B cell (primary cell): ENCODE measurements around the gene CCNA2. TPM values are rescaled to one million over a fixed set of nuclear protein-coding genes. Genes with fewer than 3 reads are reported as not detected.

Experiments
- ATAC-seq: fragments of 200-7000 bp; cut with Tn5 transposase; one replicate; pipeline ENCODE4 v1.10.0; 2021; ENCODE audit warnings: low read depth, mild to moderate bottlenecking, moderate number of reproducible peaks, moderate library complexity
- CTCF ChIA-PET: fragments of 350-600 bp; sonication (Branson Sonifier 250); formaldehyde crosslinking; loops from one replicate; lab custom pipeline; 2021; ENCODE audit warnings: antibody characterized with exemption, inconsistent platforms; lab: Charles Lee
- POLR2A ChIA-PET: fragments of 350-600 bp; sonication (Branson Sonifier 250); formaldehyde crosslinking; loops from one replicate; lab custom pipeline; 2021; ENCODE audit warnings: antibody characterized with exemption; lab: Charles Lee
- DNase-seq: peaks from one replicate; pipeline ENCODE4 v3.0.0; 2013
- H2AFZ ChIP-seq: 2 replicates; pipeline ENCODE4 v1.6.1; 2012; ENCODE audit warnings: mild to moderate bottlenecking, low read depth, low read length; ENCODE audit not compliant: insufficient read depth, poor library complexity, severe bottlenecking
- H3K27ac ChIP-seq, 2 donors: 1 replicate in 1 of 2; 2 replicates in 1 of 2; pipeline ENCODE4 v1.5.1; 2012 to 2013; ENCODE audit warnings: low read length in 2 of 2, mild to moderate bottlenecking in 2 of 2, moderate library complexity in 1 of 2
- H3K27me3 ChIP-seq, 4 experiments: fragments of 200-600 bp in 1 of 4; sonication (generic) in 1 of 4; replicated peaks in 1 of 4; 1 replicate in 2 of 4; 2 replicates in 2 of 4; pipeline versions ENCODE4 v1.6.1 to v1.7.0; 2013 to 2016; ENCODE audit warnings: low read length in 3 of 4, mild to moderate bottlenecking in 2 of 4, mixed read lengths in 1 of 4, moderate library complexity in 1 of 4; ENCODE audit not compliant: insufficient read depth in 4 of 4, control insufficient read depth in 3 of 4; ENCODE audit errors: control extremely low read depth in 1 of 4
- H3K36me3 ChIP-seq, 2 experiments: replicated peaks in 1 of 2; 1 replicate in 1 of 2; 2 replicates in 1 of 2; pipeline versions ENCODE4 v1.6.1 to v1.7.1; 2013; ENCODE audit warnings: low read length in 1 of 2; ENCODE audit not compliant: insufficient read depth in 2 of 2, control insufficient read depth in 1 of 2; ENCODE audit errors: control extremely low read depth in 1 of 2, extremely low read depth in 1 of 2
- H3K4me1 ChIP-seq, 2 donors: fragments of 200-600 bp in 1 of 2; sonication (generic) in 1 of 2; 1 replicate in 1 of 2; 2 replicates in 1 of 2; pipeline versions ENCODE4 v1.5.1 to v1.6.1; 2013 to 2017; ENCODE audit warnings: low read length in 2 of 2; ENCODE audit not compliant: control insufficient read depth in 2 of 2, insufficient read depth in 2 of 2
- H3K4me2 ChIP-seq: replicated peaks from 2 replicates; pipeline ENCODE3; 2012; ENCODE audit warnings: mild to moderate bottlenecking, low read depth, low read length; ENCODE audit not compliant: poor library complexity, severe bottlenecking
- H3K4me3 ChIP-seq, 5 experiments: fragments of 200-600 bp in 1 of 5; sonication (generic) in 1 of 5; 1 replicate in 3 of 5; 2 replicates in 2 of 5; pipeline versions ENCODE4 v1.5.1 to v1.7.0; 2011 to 2016; ENCODE audit warnings: low read length in 4 of 5, mild to moderate bottlenecking in 4 of 5, low read depth in 2 of 5, control low read depth in 1 of 5, moderate library complexity in 1 of 5; ENCODE audit not compliant: insufficient read depth in 1 of 5; ENCODE audit errors: control extremely low read depth in 1 of 5, extremely low read depth in 1 of 5
- H3K79me2 ChIP-seq: fragments of 200-600 bp; sonication (generic); one replicate; pipeline ENCODE4 v1.6.0; 2016; ENCODE audit warnings: low read length; ENCODE audit not compliant: control insufficient read depth, insufficient read depth
- H3K9ac ChIP-seq: fragments of 200-600 bp; sonication (generic); 2 replicates; pipeline ENCODE4 v1.6.1; 2017; ENCODE audit warnings: mild to moderate bottlenecking, low read length, moderate library complexity
- H3K9me3 ChIP-seq, 3 donors: one replicate each; pipeline versions ENCODE4 v1.6.1 to v1.7.1; 2013; ENCODE audit warnings: low read length in 2 of 3; ENCODE audit not compliant: control insufficient read depth in 2 of 3, insufficient read depth in 1 of 3; ENCODE audit errors: control extremely low read depth in 1 of 3
- H4K20me1 ChIP-seq: 2 replicates; pipeline ENCODE4 v1.6.0; 2012; ENCODE audit warnings: mild to moderate bottlenecking, low read length; ENCODE audit not compliant: insufficient read depth, control insufficient read depth, poor library complexity, severe bottlenecking
- H3K27ac Mint-ChIP-seq: one replicate; pipeline ENCODE4 v1.8.0; 2021; ENCODE audit warnings: mixed read lengths
- H3K27me3 Mint-ChIP-seq: one replicate; pipeline ENCODE4 v1.8.0; 2021; ENCODE audit warnings: mixed read lengths
- H3K4me1 Mint-ChIP-seq: one replicate; pipeline ENCODE4 v1.8.0; 2021; ENCODE audit warnings: mixed read lengths
- H3K4me3 Mint-ChIP-seq: one replicate; pipeline ENCODE4 v1.8.0; 2021; ENCODE audit warnings: mixed read lengths
- H3K9me3 Mint-ChIP-seq: one replicate; pipeline ENCODE4 v1.8.0; 2022; ENCODE audit warnings: mixed read lengths; ENCODE audit not compliant: insufficient read depth
- EZH2 ChIP-seq: IDR thresholded peaks from 2 replicates; pipeline ENCODE4 v1.6.1; 2012; ENCODE audit warnings: borderline replicate concordance, low read depth, mild to moderate bottlenecking, moderate library complexity, low read length; ENCODE audit not compliant: insufficient read depth, poor library complexity, severe bottlenecking
- WGBS: methylation state at CpG from one replicate; pipeline ENCODE4 v1.1.5; 2013; ENCODE audit warnings: missing lambda C conversion rate; ENCODE audit not compliant: insufficient coverage; 5-methylcytosine and 5-hydroxymethylcytosine counted together
- intact Hi-C: fragments of 100-400 bp; cut with micrococcal nuclease; formaldehyde crosslinking; loops from one replicate; pipeline ENCODE4 v1.10.0; 2022
- polyA plus RNA-seq: library from polyadenylated mRNA; depleted of rRNA; stranded (reverse); fragments of >200 nt; gene quantifications from 2 replicates; pipeline ENCODE4 v1.2.3, GENCODE V29; 2012
- total RNA-seq, 2 donors: library from RNA; stranded (reverse); fragments of 120-200 nt in 1 of 2; gene quantifications; 1 replicate in 1 of 2; 2 replicates in 1 of 2; pipeline versions ENCODE4 v1.2.3 to v1.2.4, GENCODE V29; 2013 to 2022
- TF ChIP-seq, protein P1 (sequence below): fragments of 200-600 bp; IDR thresholded peaks from one replicate; pipeline ENCODE4 v1.8.0; 2022; ENCODE audit warnings: antibody characterized with exemption, mild to moderate bottlenecking

Gene CCNA2
- total and polyA plus RNA-seq, 2 donors (not counting 1 experiment from before 2014, with no cell fraction given), result 0.84 to 0.94 TPM

GRCh38 chr4:121776610-121777401 is 46.9 kb downstream of the CCNA2 start:
- Histone ChIP-seq H3K79me2 (no peaks in the 10 kb centered on the region), H2AFZ (no peak overlapping the region), H4K20me1 (no peaks in the 10 kb centered on the region), H3K4me3 (no peak overlapping the region), H3K27me3 (peaks cover 0 to 8% (median 1%) of the 10 kb centered on the region in 4 experiments), H3K4me1 (no peaks in the 10 kb centered on the region), H3K9me3 (no peaks in the 10 kb centered on the region), H3K4me2 (no peak overlapping the region), H3K27ac (no peak overlapping the region), H3K36me3 (no peaks in the 10 kb centered on the region), H3K9ac (no peak overlapping the region)
- POLR2A ChIA-PET, result no interaction called here
- Mint-ChIP-seq H3K27ac (no peak overlapping the region), H3K9me3 (no peaks in the 10 kb centered on the region), H3K4me1 (no peaks in the 10 kb centered on the region), H3K4me3 (no peak overlapping the region), H3K27me3 (peaks cover 26% of the 10 kb centered on the region)
- intact Hi-C loops, result no loop called here
- CTCF ChIA-PET, result no interaction called here
- WGBS, result no CpG with 5 or more reads among the region's 6 CpGs
- DNase-seq (no peak), ATAC-seq (no peak)
- TF ChIP-seq, protein P1, sequence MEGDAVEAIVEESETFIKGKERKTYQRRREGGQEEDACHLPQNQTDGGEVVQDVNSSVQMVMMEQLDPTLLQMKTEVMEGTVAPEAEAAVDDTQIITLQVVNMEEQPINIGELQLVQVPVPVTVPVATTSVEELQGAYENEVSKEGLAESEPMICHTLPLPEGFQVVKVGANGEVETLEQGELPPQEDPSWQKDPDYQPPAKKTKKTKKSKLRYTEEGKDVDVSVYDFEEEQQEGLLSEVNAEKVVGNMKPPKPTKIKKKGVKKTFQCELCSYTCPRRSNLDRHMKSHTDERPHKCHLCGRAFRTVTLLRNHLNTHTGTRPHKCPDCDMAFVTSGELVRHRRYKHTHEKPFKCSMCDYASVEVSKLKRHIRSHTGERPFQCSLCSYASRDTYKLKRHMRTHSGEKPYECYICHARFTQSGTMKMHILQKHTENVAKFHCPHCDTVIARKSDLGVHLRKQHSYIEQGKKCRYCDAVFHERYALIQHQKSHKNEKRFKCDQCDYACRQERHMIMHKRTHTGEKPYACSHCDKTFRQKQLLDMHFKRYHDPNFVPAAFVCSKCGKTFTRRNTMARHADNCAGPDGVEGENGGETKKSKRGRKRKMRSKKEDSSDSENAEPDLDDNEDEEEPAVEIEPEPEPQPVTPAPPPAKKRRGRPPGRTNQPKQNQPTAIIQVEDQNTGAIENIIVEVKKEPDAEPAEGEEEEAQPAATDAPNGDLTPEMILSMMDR, result no peak
- no peak for TF ChIP-seq EZH2

DNA sequence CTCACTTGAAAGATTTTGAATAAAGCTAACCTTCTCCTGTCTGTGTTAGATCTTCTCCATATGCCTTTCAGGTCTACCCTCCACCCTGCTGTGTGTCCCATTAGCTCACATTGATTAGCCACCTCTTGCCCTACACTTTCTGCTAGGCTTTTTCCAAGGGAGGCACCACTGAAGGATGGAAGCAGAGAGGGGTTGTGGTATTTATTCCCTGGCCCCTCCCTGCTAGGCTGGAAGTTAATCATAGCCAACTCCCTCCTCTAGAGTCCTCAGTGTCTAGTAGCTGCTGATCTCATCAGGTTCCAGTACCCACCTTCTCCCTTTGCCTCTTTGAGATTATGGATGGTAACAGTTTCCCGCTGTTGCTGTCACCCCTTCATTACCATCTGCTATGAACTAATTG is 49.8 kb downstream of the CCNA2 start:
- CTCF ChIA-PET, result no interaction called here
- H4K20me1 ChIP-seq, result no peaks in the 10 kb centered on the region
- Mint-ChIP-seq H3K27ac (no peak overlapping the region), H3K9me3 (no peaks in the 10 kb centered on the region), H3K4me1 (no peaks in the 10 kb centered on the region), H3K4me3 (no peak overlapping the region), H3K27me3 (peaks cover 29% of the 10 kb centered on the region)
- DNase-seq, result no peak
- no CpG with 5 or more reads among the region's 1 CpG for WGBS
- ATAC-seq, result no peak
- no peaks in the 10 kb centered on the region for H3K4me1 ChIP-seq
- H3K36me3 ChIP-seq, result no peaks in the 10 kb centered on the region
- intact Hi-C loops, result no loop called here
- no peak overlapping the region for H3K9ac ChIP-seq
- no peaks in the 10 kb centered on the region for H3K9me3 ChIP-seq
- H3K27me3 ChIP-seq, result peaks cover 0 to 13% (median 5%) of the 10 kb centered on the region in 4 experiments
- H3K79me2 ChIP-seq, result no peaks in the 10 kb centered on the region
- no peak for TF ChIP-seq EZH2
- TF ChIP-seq, protein P1, result no peak
- POLR2A ChIA-PET, result no interaction called here
- no peak overlapping the region for H3K27ac ChIP-seq
- no peak overlapping the region for H3K4me2 ChIP-seq
- H3K4me3 ChIP-seq, result no peak overlapping the region
- no peak overlapping the region for H2AFZ ChIP-seq
